ENCODE measurements around the gene HDAC4. TPM values are rescaled to one million over a fixed set of nuclear protein-coding genes. Genes with fewer than 3 reads are reported as not detected.

HDAC4 gene
- total and polyA plus RNA-seq, 2 of the 8 experiments (the other 6 are each of a cell fraction or from before 2014, with no cell fraction given), result 15.4 to 31.5 TPM

- no peak for FAIRE-seq
- H3K27ac ChIP-seq (ENCODE audit: low read depth, low read length), result no peak overlapping the region; the same call in 1 of the 2 replicates
- peaks cover 18% of the 10 kb centered on the region in 2 experiments for H4K20me1 ChIP-seq (replicated peaks in 1 of 2; ENCODE audit: control insufficient read depth in 1 of 2, insufficient read depth in 2 of 2, low read length in 2 of 2)
- no peak overlapping the region for H3K4ac ChIP-seq (replicated peaks; ENCODE audit: insufficient read length, low read depth, low read length)
- 92% methylated on average over 23 of the region's 23 CpGs; no CpG with 5 or more reads in 1 of the 2 experiments for WGBS, 2 experiments (ENCODE audit: extremely low coverage in 1 of 2, insufficient coverage in 1 of 2, insufficient read length in 1 of 2, insufficient replicate concordance in 2 of 2, low coverage in 1 of 2, low lambda C conversion rate in 2 of 2, missing lambda C conversion rate in 1 of 2)
- H3K14ac ChIP-seq (ENCODE audit: insufficient read length), result no peak overlapping the region
- no peaks in the 10 kb centered on the region for H3K9me3 ChIP-seq (ENCODE audit: insufficient read depth in 2 of 2, low read depth in 1 of 2, low read length in 1 of 2)
- H3K36me3 ChIP-seq (ENCODE audit: control insufficient read depth in 2 of 4, insufficient read depth in 4 of 4, low read length in 3 of 4), result no peaks in the 10 kb centered on the region
- H2BK5ac ChIP-seq (ENCODE audit: low read depth, low read length), result no peak overlapping the region
- H3K9ac ChIP-seq (replicated peaks in 1 of 4; ENCODE audit: extremely low read depth in 1 of 4, low read depth in 3 of 4, low read length in 3 of 4), result no peak overlapping the region
- no peak overlapping the region for H2AFZ ChIP-seq (ENCODE audit: low read length)
- no peak overlapping the region for H3K23ac ChIP-seq (ENCODE audit: insufficient read length)
- no peak overlapping the region for H3K4me3 ChIP-seq (ENCODE audit: extremely low read depth in 1 of 4, insufficient read depth in 2 of 4, low read depth in 3 of 4, low read length in 4 of 4)
- no peak overlapping the region for H2BK120ac ChIP-seq (replicated peaks; ENCODE audit: low read depth, low read length)
- no peak overlapping the region for H2BK20ac ChIP-seq (ENCODE audit: low read length)
- peaks cover 0 to 73% of the 10 kb centered on the region in 2 experiments; a peak in 3 of 4 replicates for H3K79me2 ChIP-seq (ENCODE audit: control insufficient read depth in 1 of 2, insufficient read depth in 2 of 2, low read length in 2 of 2)
- no peak overlapping the region for H3K56ac ChIP-seq (replicated peaks; ENCODE audit: insufficient read length, low read depth, low read length)
- H3K27me3 ChIP-seq (replicated peaks in 1 of 4; ENCODE audit: control insufficient read depth in 3 of 4, extremely low read depth in 1 of 4, insufficient read depth in 3 of 4, low read length in 3 of 4), result no peaks in the 10 kb centered on the region
- DNase-seq (ENCODE audit: low read depth in 1 of 2, low spot score in 2 of 2), result no peak
- ChIA-PET POLR2A (ENCODE audit: partially characterized antibody) (no interaction called here), CTCF (ENCODE audit: partially characterized antibody) (interaction anchor here (1.8 to 1.9 kb wide), 3 partner anchors 13 to 71 kb away, joined by 6 to 8 read pairs (median 6); no protein-coding TSS in a partner anchor)
- peaks cover 19% of the 10 kb centered on the region for H3K79me1 ChIP-seq (ENCODE audit: low read depth, low read length)
- no peak overlapping the region for H2AK5ac ChIP-seq (ENCODE audit: low read depth, low read length)
- no peak overlapping the region for H4K5ac ChIP-seq (ENCODE audit: insufficient read length, low read depth, low read length)
- 0 out of 2 replicates have a peak overlapping the region, but pooled peaks have one; percentile 15 for H4K8ac ChIP-seq (ENCODE audit: extremely low read depth, insufficient read depth, low read length)
- H2BK15ac ChIP-seq (ENCODE audit: low read length), result no peak overlapping the region
- no peak overlapping the region for H4K91ac ChIP-seq (replicated peaks; ENCODE audit: insufficient read length, low read length)
- no peak overlapping the region for H2BK12ac ChIP-seq (ENCODE audit: low read depth, low read length)
- no peaks in the 10 kb centered on the region for H3K23me2 ChIP-seq (ENCODE audit: low read depth, low read length)
- H3K4me2 ChIP-seq (ENCODE audit: insufficient read depth in 1 of 2, low read depth in 2 of 2, low read length in 2 of 2), result no peak overlapping the region
- peaks cover 0 to 12% (median 4%) of the 10 kb centered on the region in 4 experiments; a peak in 4 of 7 replicates for H3K4me1 ChIP-seq (replicated peaks in 1 of 4; ENCODE audit: control insufficient read depth in 3 of 4, insufficient read depth in 4 of 4, low read length in 3 of 4)
- no peak overlapping the region for H3K18ac ChIP-seq (ENCODE audit: extremely low read depth, low read length)
- TF ChIP-seq RNF2 (IDR thresholded peaks at IDR 0.05; ENCODE audit: borderline replicate concordance, low read depth, low read length, missing control alignments, poor library complexity, severe bottlenecking) (no peak), SP2 (IDR thresholded peaks at IDR 0.05; ENCODE audit: low read length) (no peak), SIX5 (IDR thresholded peaks at IDR 0.05; ENCODE audit: low read depth, low read length) (no peak), RXRA (IDR thresholded peaks at IDR 0.05; ENCODE audit: insufficient read depth, low read depth, low read length) (no peak), KDM5A (IDR thresholded peaks at IDR 0.05; ENCODE audit: low read length) (no peak), FOSL1 (IDR thresholded peaks at IDR 0.05; ENCODE audit: insufficient read depth, low read depth, low read length) (no peak), NRF1 (IDR thresholded peaks at IDR 0.05; ENCODE audit: low read depth, low read length) (no peak)
Measured at GRCh38 chr2:239215136-239215925, 185.5 kb downstream of the HDAC4 start.

Measured in H1 (cell line).